Hematopoietic multipotent progenitor cell (in vitro differentiated cells): Measurements from ENCODE around the gene LYST. TPM values are rescaled to one million over a fixed set of nuclear protein-coding genes. Genes with fewer than 3 reads are reported as not detected.
"Not testable (repeated sequence)": the region's sequence is repeated elsewhere in the genome, so short reads cannot be mapped to it uniquely, and the experiment has no call there.

Experiments
- DNase-seq, 3 donors: peaks; one replicate each; pipeline ENCODE4 v3.0.0-alpha.2; 2011 to 2015; ENCODE audit warnings: low read depth in 2 of 3, low spot score in 2 of 3
- total RNA-seq: library from RNA; depleted of rRNA; stranded (reverse); fragments of >200 nt; gene quantifications from one replicate; pipeline ENCODE4 v1.2.3, GENCODE V29; 2012

Gene LYST
- total RNA-seq, 1 donor = 11.0 TPM

- DNase-seq = no peak
Measured at GRCh38 chr1:235643837-235644692, 222.6 kb downstream of the LYST start.

DNA sequence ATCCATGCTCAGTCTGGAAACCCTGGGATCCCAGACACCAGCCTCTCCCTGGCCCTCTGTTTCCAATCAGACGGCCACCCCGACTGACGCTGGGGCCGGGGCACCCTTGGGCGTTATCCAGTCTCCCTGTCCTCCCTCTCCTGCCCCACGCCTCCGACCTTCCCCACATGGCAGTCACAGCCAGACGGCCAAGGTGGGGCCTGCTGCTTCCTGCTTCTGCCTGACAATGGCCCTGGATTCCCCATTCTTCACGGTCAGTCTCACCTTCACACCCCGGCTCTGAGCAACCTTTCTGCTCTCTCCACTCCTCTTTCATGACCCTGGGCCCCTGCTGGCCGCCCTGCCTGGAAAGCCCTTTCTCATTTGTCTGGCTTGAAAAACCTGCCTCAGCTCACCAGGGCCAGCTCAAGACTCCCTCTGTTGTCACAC, 223.7 kb downstream of the LYST start:
- DNase-seq = peak in 1 of 3 donors; percentile 6

DNA sequence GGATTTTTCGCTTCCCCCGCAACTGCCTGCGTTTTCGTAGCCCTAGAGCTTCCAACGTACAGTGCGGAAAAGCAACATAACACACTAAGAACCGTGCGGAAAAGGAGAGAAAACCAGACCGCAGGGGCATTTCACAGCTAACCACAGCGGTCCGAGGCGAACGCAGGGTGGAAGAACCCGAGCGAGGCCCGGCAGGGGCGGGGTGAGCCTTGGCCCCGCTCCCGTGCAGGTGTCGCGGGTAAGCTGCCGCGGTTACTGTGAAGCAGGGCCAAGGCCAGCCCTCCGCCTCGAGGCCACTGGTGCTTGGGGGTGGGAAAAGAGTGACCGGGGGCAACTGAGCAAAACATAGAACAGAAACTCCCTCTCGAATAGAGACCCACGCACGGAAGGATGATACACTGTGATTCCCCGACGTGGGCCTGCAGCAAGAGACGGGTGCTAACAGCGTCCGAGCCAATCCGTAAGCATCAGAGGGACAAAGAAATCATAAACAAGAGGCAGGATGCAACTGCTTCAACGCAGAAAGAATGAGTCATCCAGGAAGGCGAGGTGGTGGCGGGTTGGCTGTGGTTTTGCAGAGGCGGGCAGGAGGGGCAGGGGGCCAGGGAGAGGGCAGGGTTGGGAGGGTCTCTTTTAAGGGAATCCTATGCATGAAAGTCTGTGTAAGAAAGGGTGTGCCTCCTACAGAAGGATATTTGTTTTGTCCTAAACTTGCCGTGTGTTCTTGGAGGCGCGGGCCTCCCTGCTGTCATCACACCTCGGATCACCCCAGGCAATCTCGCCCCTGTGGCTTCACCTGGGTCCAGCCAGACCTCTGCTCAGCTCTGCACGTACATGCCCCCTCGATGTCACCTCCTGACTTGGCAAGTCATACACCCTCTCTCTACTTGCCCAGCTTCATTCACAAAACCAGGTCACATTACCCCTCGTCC, 224.4 kb downstream of the LYST start:
- peak; percentile 26 to 89 (median 87) for DNase-seq

DNA sequence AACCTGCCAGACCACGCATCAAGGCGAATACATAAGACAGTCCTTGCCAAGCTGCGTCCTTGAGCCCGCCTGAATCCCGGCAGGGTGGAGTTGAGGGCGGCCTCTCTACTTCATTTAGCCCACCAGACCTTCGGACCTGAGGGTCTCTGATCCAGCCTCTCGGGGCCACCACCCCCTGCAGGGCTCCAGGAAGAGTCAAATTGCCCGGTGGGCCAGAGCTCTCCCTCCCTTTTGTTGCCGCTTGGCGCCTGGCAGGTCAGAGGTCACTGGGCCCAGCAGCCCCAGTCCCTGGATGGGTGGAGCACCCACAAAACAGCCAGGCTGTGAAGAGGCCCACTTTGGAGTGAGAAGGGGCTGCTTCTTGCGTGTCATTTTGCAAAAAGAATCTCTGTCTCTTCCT, 226.1 kb downstream of the LYST start:
- DNase-seq = no peak

DNA sequence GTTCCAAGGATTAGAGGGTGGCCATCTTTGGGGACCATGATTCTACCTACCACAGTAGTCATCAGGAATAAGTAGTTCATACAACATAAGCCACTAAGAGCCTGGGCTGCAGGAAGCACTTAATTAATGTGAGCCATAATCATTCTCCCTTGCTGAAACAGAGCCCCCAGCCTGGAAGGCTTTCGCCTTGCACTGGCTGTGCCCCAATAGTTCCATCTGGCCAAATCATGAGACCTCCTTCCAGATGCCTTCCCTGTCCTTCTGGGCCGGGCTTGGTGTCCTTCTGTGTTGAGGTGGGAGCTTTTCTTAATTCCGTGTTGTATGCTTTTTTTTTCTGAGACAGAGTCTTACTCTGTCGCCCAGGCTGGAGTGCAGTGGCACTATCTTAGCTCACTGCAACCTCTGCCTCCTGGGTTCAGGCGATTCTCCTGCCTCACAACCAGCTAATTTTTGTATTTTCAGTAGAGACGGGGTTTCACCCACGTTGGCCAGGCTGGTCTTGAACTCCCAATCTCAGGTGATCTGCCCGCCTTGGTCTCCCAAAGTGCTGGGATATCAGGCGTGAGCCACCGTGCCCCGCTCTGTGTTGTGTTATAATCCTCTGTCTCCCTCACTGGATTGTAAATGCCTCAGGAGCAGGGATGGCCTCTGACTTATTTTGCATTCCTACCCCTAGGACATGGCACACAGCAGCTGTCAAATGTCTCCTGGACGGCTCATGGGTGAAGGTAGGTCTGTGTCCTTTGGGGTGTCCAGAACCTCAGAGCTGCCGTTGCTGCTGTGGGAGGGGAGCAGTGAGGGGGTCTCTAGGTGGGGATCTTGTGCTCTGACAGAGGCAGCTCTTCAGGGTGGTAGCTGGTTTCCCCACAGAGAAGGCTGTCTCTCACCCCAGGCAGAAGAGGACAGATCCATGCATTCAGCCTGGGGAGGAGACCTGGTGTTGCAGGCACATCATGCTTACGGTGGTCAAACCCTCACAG, 227.2 kb downstream of the LYST start:
- DNase-seq = no peak

GRCh38 chr1:235638612-235639011, 228.1 kb downstream of the LYST start:
- not testable (repeated sequence) for DNase-seq

DNA sequence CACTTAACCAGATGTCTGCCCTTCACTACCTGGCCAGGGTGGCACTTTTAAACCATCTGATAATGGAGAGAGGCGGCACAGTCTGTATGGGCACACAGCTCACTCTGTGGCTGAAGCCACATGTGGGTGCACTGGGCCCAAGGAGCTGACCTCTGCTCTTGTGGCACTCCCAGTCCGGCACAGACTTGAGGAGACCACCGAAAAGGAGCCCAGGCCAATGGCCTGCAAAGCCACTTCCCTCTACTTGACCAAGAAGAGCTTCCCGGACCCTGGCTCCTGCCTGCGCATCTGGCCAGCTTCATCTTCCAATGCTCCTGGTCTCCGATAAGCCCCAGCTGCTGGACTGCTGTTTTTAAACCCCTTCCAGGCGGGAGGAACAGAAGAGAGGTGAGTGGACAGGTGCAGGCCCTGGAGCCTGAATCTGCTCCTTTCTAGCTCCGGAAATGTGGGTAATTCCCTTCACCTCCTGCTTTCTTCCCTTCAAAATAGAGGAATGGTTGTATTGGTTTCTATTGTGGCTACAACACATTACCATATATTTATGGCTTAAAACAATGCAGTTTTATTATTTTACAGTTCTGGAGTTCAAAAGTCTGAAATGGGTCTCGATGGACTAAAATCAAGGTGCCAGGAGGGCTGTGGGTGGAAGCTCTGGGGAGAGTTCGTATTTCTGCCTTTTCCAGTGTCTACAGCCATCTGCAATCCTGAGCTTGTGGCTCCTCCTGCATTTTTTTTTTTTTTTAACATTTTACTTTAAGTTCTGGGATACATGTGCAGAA, 228.8 kb downstream of the LYST start:
- DNase-seq = no peak

GRCh38 chr1:235635938-235636662, 230.6 kb downstream of the LYST start:
- peak in 1 of 3 donors; percentile 38 for DNase-seq

DNA sequence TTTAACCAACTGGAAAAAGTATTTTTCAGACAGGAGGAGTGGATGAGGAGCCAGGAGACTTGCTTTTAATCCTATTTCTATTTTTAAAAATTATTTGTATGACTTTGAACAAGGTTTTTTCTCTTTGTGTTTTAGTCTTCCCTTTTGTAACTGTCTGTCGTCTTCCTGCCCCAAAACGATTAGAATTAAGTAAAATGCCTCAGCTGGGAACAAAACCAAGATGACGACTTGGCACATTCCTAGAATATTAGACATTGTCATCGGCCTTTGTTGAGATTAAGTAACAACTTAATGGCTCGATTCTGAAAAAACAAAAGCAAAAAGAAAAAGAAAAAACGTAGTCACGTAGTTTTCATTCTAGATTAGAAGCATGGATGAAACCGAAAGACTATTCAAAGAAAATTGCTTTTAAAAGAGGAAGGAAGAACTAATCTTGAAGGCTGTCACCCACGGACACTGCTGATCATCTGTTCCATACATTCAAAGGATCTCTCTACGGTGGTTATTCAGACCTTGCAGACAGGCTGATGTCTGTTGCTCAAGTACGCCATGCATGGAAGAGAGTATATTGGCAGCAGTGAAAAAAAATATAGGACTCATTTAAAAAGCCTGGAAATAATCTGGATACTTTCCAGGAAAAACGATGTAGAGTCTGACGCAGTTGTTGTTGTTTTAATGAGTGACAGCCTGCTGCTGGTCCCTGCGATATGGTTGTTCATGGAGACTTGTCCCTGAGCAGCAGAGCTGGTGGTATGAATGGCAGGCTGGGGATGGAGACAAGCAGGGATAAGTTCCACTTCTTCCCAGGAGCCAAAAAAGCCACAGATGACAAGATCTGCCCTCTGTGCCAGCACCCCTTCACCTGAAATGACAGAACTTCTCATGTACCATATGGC, 234.0 kb downstream of the LYST start:
- DNase-seq = peak in 1 of 3 donors; percentile 26

DNA sequence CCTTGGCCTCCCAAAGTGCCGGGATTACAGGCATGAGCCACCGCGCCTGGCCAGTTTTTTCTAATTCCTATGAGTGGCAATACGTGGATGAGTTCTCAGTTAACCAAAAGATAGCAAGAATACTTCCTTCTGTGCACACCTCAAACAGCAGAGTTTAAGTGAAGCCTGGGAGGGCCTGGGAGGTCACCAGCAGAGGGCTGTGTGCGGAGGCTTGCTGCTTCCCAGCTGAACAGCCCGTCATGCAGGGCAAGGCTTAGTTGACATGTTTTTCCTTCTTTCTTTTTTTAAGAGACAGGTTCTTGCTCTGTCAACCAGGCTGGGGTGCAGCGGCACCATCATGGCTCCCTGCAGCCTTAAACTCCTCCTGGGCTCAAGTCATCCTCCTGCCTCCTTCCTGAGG, 234.9 kb downstream of the LYST start:
- no peak for DNase-seq

DNA sequence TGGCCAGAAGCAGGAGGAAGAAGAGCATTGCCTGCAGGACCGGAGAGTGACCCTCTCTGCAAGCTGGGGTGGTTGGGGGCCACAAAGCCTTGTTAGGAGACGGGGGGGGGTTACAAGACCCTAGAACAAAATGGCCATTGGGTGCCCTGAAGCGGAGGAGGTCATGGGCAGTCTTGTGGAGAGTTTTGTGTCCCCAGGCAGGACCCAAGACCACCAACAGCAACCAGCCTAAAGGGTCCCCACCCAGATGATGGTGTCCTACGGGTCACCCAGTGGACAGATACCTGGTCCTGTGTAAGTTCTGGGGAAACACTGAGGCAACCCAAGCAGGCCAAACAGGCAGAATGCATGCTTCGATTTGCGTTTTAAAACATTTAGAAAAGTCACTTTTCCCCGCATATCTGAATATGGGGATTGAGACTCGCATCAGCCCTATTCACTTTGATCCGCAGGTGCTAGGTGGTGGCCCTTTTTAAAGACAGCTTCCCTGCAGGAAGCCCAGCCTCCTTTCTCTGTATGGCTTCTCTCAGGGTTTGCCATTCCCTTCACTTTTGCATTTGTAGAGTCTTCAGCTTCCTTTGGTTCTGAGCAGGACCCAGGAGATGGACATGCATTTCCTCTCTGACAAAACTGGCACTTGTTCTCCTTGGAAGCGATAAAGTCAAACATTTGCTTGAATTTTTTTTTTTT, 238.2 kb downstream of the LYST start:
- DNase-seq = no peak

GRCh38 chr1:235625831-235626230, 240.9 kb downstream of the LYST start:
- no peak for DNase-seq

GRCh38 chr1:235625340-235625739, 241.4 kb downstream of the LYST start:
- no peak for DNase-seq

GRCh38 chr1:235624721-235625333, 241.9 kb downstream of the LYST start:
- peak in 1 of 3 donors; percentile 7 for DNase-seq

DNA sequence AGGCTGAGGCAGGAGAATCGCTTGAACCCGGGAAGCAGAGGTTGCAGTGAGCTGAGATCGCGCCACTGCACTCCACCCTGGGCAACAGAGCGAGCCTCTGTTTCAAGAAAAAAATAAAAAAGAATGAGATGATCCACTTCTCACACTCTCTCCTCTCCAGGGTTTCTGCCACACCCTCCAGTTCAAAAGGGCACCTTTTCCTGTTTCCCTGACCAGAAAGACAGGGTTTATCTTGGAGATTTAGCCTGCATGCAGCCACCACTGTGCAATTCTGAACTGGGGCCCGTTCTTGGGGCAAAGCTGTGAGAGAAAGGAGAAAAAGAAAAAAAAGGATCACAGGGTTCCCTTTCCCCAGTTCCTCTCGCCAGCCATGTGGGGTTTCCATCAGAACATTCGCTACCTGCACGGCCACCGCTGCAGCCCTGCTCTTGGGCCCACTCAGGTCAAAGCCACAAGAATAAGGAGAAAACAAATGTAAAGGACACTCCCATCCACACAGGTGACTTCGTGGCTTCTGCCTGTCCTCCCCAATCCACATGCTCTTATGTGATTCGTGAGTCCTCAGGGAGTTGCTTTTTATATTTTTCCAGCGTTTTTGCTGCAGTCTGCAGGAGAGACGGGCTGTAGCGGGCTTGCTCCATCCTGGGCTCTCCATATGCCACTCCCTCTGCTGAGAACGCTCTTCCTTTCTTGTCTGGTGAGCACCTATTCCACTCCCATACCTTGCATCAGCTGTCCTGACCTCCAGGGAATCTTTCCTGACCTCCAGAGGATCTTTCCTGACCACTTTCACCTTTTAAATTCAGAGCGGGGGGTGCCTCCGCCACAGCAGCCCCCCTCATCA, 243.5 kb downstream of the LYST start:
- no peak for DNase-seq

- DNase-seq = not testable (repeated sequence)
Measured at GRCh38 chr1:235619149-235619548, 247.6 kb downstream of the LYST start.
